Jurkat, Clone E6-1 (cell line): ENCODE data around the gene SPOCK3.
"Not testable (repeated sequence)": the region's sequence is repeated elsewhere in the genome, so short reads cannot be mapped to it uniquely, and the experiment has no call there.

Experiments used
- DNase-seq: peaks from one replicate; pipeline ENCODE4 v3.0.0-alpha.2; 2011; ENCODE audit warnings: low read depth, low spot score
- H3K4me3 ChIP-seq: 2 replicates; pipeline ENCODE4 v1.5.1; 2011; ENCODE audit warnings: mild to moderate bottlenecking, low read length, control low read depth, moderate library complexity

Gene SPOCK3

GRCh38 chr4:166735553-166735952 is 498.7 kb downstream of the SPOCK3 start:
- DNase-seq, result no peak
- no peak overlapping the region for H3K4me3 ChIP-seq

GRCh38 chr4:166734797-166735196 is 499.5 kb downstream of the SPOCK3 start:
- DNase-seq, result no peak
- H3K4me3 ChIP-seq, result no peak overlapping the region

GRCh38 chr4:166733686-166734085 is 500.6 kb downstream of the SPOCK3 start:
- DNase-seq, result no peak
- no peak overlapping the region for H3K4me3 ChIP-seq

GRCh38 chr4:166726832-166727231 is 507.5 kb downstream of the SPOCK3 start:
- DNase-seq, result no peak
- H3K4me3 ChIP-seq, result no peak overlapping the region

- no peak for DNase-seq
- H3K4me3 ChIP-seq, result no peak overlapping the region
Observed at GRCh38 chr4:166724369-166724768, 509.9 kb downstream of the SPOCK3 start.

GRCh38 chr4:166723532-166724140 is 510.7 kb downstream of the SPOCK3 start:
- no peak overlapping the region for H3K4me3 ChIP-seq
- no peak for DNase-seq

- not testable (repeated sequence) for DNase-seq, H3K4me3 ChIP-seq
Observed at GRCh38 chr4:166715748-166716713, 518.3 kb downstream of the SPOCK3 start.

- no peak overlapping the region for H3K4me3 ChIP-seq
- no peak for DNase-seq
Observed at GRCh38 chr4:166700592-166700991, 533.7 kb downstream of the SPOCK3 start.

- no peak overlapping the region for H3K4me3 ChIP-seq
- no peak for DNase-seq
Observed at GRCh38 chr4:166688835-166689234, 545.5 kb downstream of the SPOCK3 start.

- DNase-seq, result no peak
Observed at GRCh38 chr4:166687828-166688227, 546.5 kb downstream of the SPOCK3 start.

More at GRCh38 chr4:166687828-166688227, 546.5 kb downstream of the SPOCK3 start:
- H3K4me3 ChIP-seq, result no peak overlapping the region
